ENCODE data around the gene RNF10.

GRCh38 chr12:120495186-120495730, 38.9 kb upstream of the RNF10 start:
- TF ChIP-seq CTCF (conservative IDR thresholded peaks at IDR 0.05 in 1 of 2, IDR thresholded peaks at IDR 0.05 in 1 of 2; ENCODE audit: extremely low read depth in 1 of 2, insufficient read depth in 1 of 2, low read depth in 1 of 2, low read length in 2 of 2) (no peak), EZH2 (IDR thresholded peaks at IDR 0.05; ENCODE audit: borderline replicate concordance, low read length) (no peak)

Measured in mammary epithelial cell (primary cell).